Transverse colon (tissue), 4 donors: ENCODE measurements around the gene GTPBP10.

Experiments
- EP300 ChIP-seq: sonication (generic); formaldehyde crosslinking; IDR thresholded peaks from one replicate; pipeline ENCODE4 v1.6.1; 2017; ENCODE audit warnings: antibody characterized with exemption, low read depth
- POLR2A ChIP-seq: fragments of 450-650 bp; IDR thresholded peaks from one replicate; pipeline ENCODE4 v1.6.1; 2016; ENCODE audit warnings: antibody characterized with exemption, mild to moderate bottlenecking, moderate library complexity
- POLR2AphosphoS5 ChIP-seq, 3 donors: sonication (generic); formaldehyde crosslinking; IDR thresholded peaks; one replicate each; pipeline ENCODE4 v1.6.1; 2016; ENCODE audit warnings: antibody characterized with exemption in 3 of 3
- TF ChIP-seq, protein P1 (sequence below), 5 experiments: fragments of 200-600 bp in 3 of 5; fragments of 450-650 bp in 2 of 5; sonication (generic) in 3 of 5; IDR thresholded peaks; 1 replicate in 2 of 5; 2 replicates in 3 of 5; pipeline ENCODE4 v1.5.1; 2016 to 2017; ENCODE audit warnings: antibody characterized with exemption in 5 of 5, inconsistent platforms in 3 of 5, mild to moderate bottlenecking in 2 of 5, moderate library complexity in 1 of 5

DNA sequence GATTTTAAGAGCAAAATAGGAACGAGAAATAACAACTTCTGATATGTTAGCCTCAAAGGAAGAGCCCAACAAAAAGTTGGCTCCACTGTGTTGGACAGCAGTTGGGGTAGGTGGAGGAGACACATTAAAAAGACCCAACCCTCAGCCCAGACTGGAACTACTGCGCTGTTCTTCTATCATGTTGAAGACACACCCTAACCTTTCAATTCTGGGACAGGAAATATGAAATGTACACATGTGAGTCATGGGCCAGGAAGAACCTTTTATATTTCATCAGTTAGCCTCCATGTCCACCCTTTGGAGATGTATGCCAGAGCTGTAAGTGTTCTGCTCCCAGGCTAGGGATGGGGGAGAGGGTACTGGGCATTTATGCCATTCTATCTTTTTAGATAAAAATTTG lies 78.9 kb downstream of the GTPBP10 start:
- no peak for TF ChIP-seq EP300
- no peak for TF ChIP-seq POLR2A
- TF ChIP-seq, protein P1, sequence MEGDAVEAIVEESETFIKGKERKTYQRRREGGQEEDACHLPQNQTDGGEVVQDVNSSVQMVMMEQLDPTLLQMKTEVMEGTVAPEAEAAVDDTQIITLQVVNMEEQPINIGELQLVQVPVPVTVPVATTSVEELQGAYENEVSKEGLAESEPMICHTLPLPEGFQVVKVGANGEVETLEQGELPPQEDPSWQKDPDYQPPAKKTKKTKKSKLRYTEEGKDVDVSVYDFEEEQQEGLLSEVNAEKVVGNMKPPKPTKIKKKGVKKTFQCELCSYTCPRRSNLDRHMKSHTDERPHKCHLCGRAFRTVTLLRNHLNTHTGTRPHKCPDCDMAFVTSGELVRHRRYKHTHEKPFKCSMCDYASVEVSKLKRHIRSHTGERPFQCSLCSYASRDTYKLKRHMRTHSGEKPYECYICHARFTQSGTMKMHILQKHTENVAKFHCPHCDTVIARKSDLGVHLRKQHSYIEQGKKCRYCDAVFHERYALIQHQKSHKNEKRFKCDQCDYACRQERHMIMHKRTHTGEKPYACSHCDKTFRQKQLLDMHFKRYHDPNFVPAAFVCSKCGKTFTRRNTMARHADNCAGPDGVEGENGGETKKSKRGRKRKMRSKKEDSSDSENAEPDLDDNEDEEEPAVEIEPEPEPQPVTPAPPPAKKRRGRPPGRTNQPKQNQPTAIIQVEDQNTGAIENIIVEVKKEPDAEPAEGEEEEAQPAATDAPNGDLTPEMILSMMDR (IDR thresholded peaks at IDR 0.05) = no peak
- TF ChIP-seq POLR2AphosphoS5 (IDR thresholded peaks at IDR 0.05) = no peak
